Activated T-cell treated with anti-CD3 and anti-CD28 coated beads for 48 hours (primary cell): ENCODE measurements around the gene MELTF.

Experiments
- DNase-seq: peaks from one replicate; pipeline ENCODE4 v3.0.0-alpha.2; 2020; ENCODE audit warnings: low read depth

The MELTF gene

GRCh38 chr3:196994056-196994455 is 35.6 kb downstream of the MELTF start:
- no peak for DNase-seq

GRCh38 chr3:196992461-196993065 is 37.1 kb downstream of the MELTF start:
- no peak for DNase-seq

GRCh38 chr3:196991581-196992460 is 37.8 kb downstream of the MELTF start:
- DNase-seq: no peak

- DNase-seq: no peak
Measured at GRCh38 chr3:196990601-196991007, 39.0 kb downstream of the MELTF start.

GRCh38 chr3:196989721-196990262 is 39.8 kb downstream of the MELTF start:
- DNase-seq: no peak

GRCh38 chr3:196988241-196989029 is 41.2 kb downstream of the MELTF start:
- no peak for DNase-seq

GRCh38 chr3:196987022-196987421 is 42.6 kb downstream of the MELTF start:
- no peak for DNase-seq

GRCh38 chr3:196985954-196986885 is 43.4 kb downstream of the MELTF start:
- no peak for DNase-seq

GRCh38 chr3:196985298-196985697 is 44.3 kb downstream of the MELTF start:
- no peak for DNase-seq

- no peak for DNase-seq
Measured at GRCh38 chr3:196983186-196983585, 46.4 kb downstream of the MELTF start.

GRCh38 chr3:196981657-196982056 is 48.0 kb downstream of the MELTF start:
- no peak for DNase-seq

GRCh38 chr3:196979545-196979944 is 50.1 kb downstream of the MELTF start:
- DNase-seq: no peak

GRCh38 chr3:196976941-196977340 is 52.7 kb downstream of the MELTF start:
- no peak for DNase-seq

- no peak for DNase-seq
Measured at GRCh38 chr3:196975349-196975748, 54.3 kb downstream of the MELTF start.

- no peak for DNase-seq
Measured at GRCh38 chr3:196974661-196975060, 55.0 kb downstream of the MELTF start.

GRCh38 chr3:196971094-196971698 is 58.4 kb downstream of the MELTF start:
- DNase-seq: no peak

- DNase-seq: no peak
Measured at GRCh38 chr3:196970547-196971093, 59.0 kb downstream of the MELTF start.

GRCh38 chr3:196969660-196970546 is 59.7 kb downstream of the MELTF start:
- DNase-seq: peak; percentile 75

- peak; percentile 36 for DNase-seq
Measured at GRCh38 chr3:196969134-196969659, 60.4 kb downstream of the MELTF start.
